GM18858 (cell line): ENCODE data around the gene ACTL8.

ENCODE experiments used
- ATAC-seq: cut with Tn5 transposase; IDR thresholded peaks from one replicate; pipeline ENCODE4 v1.9.1; 2021; ENCODE audit not compliant: unreplicated experiment

The ACTL8 gene

GRCh38 chr1:17837233-17838030 lies 82.3 kb downstream of the ACTL8 start:
- no peak for ATAC-seq

DNA sequence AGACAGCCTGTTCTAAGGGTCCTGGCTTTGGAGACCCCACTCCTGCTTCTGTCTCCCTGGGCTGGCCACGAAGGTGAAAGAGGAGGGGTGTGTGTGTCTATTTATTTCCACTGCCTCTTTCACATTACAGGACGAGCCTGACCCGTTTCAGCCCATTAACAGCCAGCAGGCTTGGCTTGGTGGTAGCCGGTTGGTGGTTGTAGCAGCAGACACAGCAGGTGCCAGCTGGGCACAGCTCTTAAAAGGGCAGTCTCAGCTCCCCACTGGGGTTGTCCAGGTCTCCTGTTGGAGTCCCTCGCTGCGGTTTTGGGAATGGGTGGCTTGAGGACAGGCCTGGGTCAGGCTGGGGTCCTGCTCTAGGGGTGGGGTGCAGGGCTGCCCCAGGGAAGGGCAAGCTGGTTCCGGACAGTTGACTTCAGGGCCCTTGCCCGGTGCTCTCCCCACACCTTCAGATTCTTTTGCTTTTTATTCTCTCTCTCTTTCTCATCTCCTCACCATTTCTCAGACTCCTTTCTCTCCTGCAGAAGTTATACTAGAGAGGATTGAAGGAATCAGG lies 84.6 kb downstream of the ACTL8 start:
- ATAC-seq, result no peak

DNA sequence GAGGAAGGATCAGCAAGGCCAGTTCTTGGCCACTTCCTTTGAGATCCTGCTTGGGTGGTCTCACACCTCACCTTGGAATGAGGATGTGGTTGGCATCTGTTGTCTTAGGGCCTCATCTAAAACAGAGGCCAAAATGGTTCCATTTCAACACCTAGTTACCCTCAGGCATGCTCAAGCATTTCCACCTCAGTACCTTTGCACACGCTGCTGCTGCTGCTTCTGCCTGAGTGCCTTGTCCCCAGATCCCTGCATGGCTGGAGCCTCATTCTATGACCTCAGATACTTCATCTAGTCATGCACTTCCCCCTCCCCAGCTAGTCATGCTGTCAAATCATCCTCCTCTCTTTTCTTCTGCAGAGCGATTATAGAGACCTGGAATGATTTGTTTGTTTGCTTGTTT lies 86.8 kb downstream of the ACTL8 start:
- no peak for ATAC-seq

- ATAC-seq, result no peak
Observed at GRCh38 chr1:17842686-17843085, 87.6 kb downstream of the ACTL8 start.

- ATAC-seq, result no peak
Observed at GRCh38 chr1:17844185-17844826, 89.2 kb downstream of the ACTL8 start.

DNA sequence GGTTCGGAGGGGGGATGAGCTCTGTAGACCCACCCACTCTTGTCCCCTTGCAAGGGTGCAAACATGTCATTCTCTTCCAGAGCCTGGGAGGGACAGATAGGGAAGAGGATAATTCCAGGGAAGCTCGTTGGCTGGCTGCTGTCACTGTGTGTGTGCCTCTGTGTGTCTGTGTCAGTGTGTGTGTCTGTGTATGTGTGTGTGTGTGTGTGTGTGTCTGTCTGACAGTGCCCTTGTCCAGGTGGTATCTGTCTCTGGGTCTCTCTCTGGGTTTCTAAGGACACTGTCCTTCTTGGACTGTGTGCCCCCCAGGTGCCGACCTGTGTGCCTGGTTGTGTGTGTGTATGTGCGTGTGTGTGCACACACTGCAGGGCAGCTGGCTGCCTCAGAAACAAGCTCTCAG lies 90.5 kb downstream of the ACTL8 start:
- no peak for ATAC-seq

DNA sequence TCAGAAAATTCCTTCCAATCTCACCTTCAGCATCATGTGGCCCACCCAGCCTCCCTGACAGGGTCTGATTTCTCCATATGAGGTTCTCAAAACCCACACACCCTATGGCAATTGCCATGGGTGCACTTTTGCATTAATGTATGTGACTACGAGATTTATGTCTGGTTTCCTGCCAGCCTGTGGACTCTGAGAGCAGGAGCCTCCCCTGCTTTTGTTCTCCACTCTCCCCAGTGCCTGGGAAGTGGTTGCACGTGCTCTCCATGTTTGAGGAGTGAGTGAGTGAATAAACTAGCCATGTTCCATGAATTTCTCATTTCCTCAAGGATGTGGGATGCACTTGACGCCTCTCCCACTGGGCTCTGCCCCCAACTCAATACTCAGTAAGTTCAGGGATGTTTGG lies 91.2 kb downstream of the ACTL8 start:
- no peak for ATAC-seq

DNA sequence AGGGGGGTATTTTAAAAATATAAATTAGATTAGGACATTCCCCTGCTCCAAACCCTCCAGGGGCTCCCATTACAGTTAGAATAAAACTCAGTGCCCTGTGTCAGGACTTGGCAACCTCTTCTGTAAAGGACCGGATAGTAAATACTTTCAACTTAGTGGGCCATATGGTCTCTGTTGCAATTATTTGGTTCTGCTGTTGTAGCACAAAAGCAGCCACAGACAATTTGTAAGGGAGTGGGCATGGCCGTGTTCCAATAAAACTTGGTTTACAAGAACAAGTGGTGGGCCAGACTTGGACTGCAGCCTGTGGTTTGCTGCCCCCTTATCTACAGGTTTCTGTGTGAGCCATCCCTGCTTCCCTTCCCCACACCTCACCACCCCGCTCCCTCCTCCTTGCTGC lies 92.0 kb downstream of the ACTL8 start:
- no peak for ATAC-seq

GRCh38 chr1:17849216-17849615 lies 94.1 kb downstream of the ACTL8 start:
- ATAC-seq, result no peak

GRCh38 chr1:17851056-17851455 lies 95.9 kb downstream of the ACTL8 start:
- no peak for ATAC-seq

DNA sequence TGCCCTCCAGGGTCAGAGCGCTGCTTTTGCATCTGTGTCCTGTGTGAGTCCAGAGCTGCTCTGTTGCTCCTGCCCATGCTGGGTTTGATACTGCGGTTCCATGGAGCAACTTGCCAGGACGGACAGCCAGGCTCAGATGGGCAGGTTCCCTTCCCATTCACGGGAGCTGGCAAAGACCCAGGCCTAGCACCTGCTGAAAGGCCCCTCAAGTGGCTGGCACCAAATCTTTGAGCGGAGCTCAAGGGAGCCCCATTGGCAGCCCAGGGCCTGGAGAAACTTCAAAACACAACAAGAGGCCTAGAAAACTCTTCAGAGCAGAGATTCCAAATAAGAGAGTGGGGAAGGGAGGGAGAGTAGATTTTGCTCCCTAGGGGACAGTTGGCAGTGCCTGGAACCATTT lies 97.2 kb downstream of the ACTL8 start:
- ATAC-seq, result no peak

GRCh38 chr1:17853241-17853935 lies 98.3 kb downstream of the ACTL8 start:
- no peak for ATAC-seq

- no peak for ATAC-seq
Observed at GRCh38 chr1:17856496-17857108, 101.5 kb downstream of the ACTL8 start.

GRCh38 chr1:17857109-17857499 lies 102.0 kb downstream of the ACTL8 start:
- no peak for ATAC-seq

GRCh38 chr1:17857996-17858395 lies 102.9 kb downstream of the ACTL8 start:
- ATAC-seq, result no peak

DNA sequence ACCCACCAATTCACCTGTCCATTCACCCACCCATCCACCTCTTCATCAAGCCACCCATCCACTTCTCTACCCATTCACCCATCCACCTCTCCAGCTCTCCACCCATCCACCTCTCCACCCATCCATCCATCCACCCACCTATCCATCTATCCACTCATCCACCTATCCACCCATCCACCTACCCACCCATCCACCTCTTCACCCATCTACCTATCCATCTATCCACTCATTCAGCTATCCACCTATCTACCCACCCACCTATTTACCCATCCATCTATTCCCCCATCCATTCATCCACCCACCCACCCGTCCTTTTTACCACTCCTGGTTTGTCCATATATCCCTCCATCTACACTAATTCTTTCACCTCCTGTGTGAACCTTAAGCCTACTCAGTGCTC lies 105.7 kb downstream of the ACTL8 start:
- no peak for ATAC-seq

DNA sequence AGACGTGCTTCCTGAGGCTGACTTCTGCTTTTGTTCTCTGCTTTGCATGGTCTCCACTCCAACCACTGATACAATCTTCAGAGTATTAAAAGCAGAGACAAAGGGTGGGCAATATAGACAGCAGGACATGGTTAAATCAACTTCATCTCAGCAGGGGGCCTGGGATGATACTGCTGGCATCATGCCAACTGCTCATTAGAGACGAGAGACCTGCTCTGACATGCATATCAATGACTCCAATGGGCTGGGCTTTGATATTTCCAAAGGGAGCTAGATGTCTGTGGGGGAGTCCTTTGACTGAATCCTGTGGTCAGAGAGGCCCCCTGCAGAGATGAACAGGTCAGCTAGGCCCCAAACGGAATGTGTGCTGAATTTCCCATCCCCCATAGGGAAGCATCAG lies 106.6 kb downstream of the ACTL8 start:
- ATAC-seq, result no peak

DNA sequence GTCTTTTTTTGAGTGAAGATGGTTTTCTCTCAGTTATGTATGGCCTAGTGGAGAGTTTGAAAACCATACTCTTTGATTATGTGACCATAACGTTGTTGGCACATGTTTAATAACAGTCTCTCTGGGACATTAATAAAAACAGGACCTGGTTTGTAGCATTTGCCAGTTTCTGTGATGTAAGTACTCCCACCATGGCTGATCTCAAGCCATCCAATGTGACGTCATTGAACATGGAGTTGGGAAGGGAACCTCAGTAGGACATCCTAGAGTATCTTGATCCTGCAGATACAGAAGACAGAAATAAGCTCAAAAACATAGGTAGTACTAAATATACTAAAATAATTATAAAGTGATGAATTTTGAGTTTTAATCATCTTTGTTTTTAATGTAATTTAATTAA lies 107.0 kb downstream of the ACTL8 start:
- no peak for ATAC-seq

DNA sequence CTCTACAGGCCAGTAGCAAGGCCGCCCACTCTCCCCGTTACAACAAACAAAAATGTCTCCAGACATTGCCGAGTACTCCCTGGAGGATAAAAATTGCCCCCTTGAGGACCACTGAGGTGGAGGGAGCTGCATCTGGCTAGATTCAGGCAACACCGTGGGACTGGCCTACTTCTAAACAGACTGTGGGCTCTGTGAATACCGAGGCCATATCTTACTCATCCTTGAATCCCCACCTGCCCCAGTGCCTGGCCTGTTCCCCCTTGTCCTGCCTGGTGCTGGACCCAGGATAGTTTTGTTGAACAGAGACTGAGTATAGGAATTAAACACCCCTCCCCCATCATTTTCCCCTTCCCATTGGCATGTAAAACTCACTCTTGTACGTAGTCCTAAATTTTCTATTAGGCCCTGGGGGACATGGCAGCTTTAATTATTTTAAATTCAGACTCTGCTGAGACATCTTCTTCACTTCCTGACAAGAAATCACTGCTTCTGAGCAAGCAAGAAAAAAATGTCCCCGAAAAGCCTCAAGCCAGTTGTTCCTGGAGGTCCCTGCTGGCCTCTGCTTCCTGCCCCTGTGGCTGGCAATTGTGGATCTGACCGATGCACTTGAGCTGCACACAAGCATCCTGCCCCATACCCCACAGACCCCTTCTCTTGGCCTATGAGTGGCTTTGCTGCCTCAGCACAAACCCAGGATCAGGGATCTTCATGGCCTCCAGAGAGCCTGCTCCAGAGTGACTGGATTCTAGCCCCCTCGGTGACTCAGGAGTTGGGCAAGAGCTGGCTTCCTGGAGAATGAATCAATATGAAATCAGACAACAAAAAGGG lies 111.0 kb downstream of the ACTL8 start:
- no peak for ATAC-seq

DNA sequence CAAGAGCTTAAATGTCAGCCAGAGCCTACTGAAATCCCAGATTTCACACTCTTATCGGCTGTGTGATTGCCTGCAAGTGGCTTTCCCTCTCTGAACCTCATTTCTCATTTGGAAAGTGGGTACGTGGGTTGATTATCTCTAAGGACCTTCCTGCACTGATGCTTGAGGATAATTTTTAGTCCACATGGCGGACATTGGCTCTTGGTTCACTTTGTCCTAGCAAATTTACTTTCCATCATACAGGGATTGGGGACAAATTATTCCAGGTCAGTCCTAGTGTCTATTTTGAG lies 111.6 kb downstream of the ACTL8 start:
- no peak for ATAC-seq

GRCh38 chr1:17867470-17867869 lies 112.3 kb downstream of the ACTL8 start:
- no peak for ATAC-seq
